Stimulated activated CD4-positive, alpha-beta T cell treated with anti-CD3 and anti-CD28 coated beads, Interleukin-4, amount 100 ng/mL, for 1 hour (primary cell): Measurements from ENCODE around the gene GDF3.
"Not testable (repeated sequence)": the region's sequence is repeated elsewhere in the genome, so short reads cannot be mapped to it uniquely, and the experiment has no call there.

Source experiments
- DNase-seq: peaks from one replicate; pipeline ENCODE4 v3.0.0-alpha.2; 2020

GDF3 gene

DNA sequence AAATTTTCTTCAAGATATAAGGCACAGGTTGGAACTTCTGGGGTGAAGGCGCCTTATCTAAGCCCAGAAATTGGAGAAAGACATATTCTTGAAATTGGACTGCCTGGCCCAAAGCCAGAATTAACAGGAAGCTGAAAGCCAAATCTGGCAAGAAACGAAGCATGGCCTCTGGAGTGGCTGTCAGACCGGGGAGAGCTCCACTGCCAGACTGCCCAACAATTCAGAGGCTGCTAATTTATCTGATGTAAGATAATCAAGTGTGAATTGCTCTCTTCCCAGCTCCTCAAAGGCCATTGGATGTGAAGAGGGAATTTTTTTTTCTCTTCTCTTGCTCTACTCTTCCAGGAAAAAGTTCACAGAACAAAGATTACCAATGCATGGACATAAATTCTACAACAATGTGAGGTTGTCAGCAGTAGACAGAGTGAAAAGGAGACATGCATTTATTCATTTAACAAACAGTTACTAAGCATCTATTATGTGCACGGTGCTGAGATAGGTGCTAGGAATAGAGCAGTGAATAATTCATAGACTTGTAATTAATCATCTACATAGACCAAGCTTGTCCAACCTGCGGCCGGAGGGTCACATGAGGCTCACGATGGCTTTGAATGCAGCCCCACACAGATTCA lies at the start of gene GDF3:
Gene GDF3 (minus strand): TSS at position 210 of the 632 bp plus-strand sequence. CDS start 47 bp downstream, at position 163.
- no peak for DNase-seq

DNA sequence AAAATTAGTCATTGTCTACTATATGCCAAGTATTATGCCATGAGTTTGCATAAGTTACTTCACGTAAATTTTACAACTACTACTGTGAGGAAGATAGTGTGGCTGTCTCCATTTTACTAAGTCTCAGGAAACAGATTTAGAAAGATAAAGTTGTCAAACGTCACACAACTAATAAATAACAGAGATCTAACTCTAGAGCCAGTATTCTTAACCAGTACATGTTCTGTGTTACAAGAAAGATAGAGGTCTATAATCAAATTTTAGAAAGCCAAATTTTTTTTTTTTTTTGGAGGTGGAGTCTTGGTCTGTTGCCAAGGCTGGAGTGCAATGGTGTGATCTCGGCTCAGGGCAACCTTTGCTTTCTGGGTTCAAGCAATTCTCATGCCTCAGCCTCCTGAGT lies 37.4 kb upstream of the GDF3 start:
- DNase-seq: no peak

DNA sequence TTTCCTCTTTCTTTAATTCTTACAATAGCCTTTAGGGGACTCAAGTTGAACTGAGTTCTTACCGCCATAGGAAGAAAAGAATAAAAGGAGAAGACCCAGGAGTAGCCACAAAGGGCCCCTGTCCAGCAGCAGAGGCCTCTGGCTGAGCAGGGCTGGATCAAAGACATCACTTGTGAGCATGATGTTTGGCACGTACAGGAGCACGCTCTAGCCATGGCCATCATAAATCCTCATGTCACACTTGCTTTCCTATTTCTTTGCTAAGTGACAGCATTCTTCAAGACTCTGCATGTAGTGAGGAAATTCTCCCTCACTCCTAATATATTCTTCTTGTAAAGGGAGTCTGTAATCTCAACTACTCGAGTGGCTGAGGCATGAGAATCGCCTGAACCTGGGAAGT lies 35.9 kb upstream of the GDF3 start:
- no peak for DNase-seq

DNA sequence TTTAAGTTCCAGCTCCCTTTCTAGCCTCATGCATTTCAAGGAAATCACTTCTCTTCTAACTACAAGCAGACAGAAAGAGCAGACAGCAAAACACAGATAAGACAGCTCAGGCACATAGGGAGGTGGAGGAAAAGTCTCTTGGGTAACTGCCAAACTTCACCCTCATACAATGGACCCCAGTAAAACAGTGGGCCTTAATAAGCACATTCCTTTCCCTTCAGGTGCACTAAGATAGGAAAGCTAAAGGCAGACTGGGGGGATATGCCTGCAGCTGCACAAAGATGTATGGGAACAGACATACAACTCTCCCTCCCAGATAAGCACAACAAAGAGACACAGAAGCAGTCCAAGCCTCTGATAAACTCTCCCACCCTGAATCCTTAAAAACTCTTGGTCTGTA lies 35.4 kb upstream of the GDF3 start:
- DNase-seq: not testable (repeated sequence)

DNA sequence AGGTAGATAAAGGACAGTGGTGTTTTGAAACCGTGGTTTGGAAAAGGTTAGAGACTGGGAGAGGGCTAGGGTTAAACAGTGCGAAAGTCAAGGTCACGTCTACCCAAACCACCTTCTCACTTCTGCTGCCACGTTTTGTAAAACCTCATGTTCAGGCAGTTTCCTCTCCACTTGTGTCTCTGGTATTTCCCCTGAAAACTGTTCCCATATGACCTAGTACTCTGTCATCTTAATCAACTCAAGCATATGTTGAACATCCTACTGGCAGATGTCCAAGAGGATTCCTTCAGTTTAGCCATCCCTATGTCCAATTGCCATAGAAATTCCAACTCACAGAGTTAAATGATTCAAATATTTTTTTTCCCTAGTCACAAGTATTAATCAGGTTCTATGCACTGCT lies 34.2 kb upstream of the GDF3 start:
- no peak for DNase-seq

DNA sequence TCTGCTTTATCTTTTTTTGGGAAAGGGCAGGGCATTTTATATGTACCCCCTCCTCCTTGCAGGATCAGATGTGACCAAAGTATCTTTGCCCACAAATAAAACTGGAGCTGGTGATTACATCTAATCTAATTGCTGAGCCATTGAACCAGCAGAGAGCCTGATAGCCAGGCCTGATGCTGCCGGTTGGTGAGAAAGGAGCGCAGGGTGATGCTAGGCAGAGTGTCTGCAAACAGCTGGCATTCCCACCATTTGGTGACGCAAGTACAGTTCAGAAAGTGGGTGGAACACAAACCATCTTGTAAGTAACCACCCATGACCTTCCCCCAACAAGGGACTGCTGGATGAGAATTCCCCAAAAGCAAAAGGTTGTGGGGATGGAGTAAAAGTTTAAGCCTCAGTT lies 28.4 kb upstream of the GDF3 start:
- no peak for DNase-seq

DNA sequence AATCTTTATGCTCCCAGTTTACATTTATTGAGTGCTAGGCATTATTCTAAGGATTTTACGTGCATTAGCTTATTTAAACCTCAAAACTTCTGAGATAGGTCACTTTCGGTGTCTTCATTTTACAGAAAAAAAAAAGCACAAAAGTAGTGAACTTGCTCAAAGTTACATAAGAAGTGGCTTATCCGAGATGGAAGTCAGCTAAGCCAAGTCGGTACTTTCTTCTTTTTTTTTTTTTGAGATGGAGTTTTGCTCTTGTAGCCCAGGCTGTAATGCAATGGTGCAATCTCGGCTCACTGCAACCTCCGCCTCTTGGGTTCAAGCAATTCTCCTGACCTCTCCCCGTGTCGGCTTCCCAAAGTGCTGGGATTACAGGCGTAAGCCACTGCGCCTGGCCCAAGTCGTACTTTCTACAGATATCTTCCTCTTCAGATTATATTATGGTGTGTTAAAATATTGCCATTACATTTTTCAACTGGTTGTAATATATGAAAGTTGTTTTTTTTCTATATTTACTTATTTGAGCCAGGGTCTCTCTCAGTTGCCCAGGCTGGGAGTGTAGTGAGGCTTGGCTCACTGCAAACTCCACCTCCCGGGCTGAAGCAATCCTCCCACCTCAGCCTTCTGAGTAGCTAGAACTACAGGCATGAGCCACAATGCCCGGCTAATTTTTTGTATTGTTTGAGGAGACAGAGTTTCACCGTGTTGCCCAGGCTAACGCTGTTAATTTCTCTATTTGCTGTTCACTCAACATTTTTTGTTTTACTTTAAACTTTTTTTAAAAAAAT lies 24.6 kb upstream of the GDF3 start:
- DNase-seq: no peak

DNA sequence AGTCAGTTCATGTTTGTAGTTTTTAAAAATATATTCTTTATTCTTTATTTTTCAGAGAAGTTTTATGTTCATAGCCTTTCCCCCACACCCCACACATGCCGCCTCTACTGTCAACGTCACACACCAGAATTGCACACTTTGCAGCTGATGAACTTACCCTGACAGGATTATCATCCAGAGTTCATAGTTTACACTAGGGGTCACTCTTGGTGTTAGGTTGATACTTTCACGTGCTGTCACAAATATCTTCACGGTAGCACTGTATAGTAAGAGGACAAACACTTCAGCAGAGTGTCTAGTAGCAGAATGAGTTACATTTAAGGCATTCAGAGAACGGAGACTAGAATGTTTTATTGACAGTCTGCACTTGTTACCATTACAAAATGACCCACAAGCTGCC lies 20.8 kb upstream of the GDF3 start:
- no peak for DNase-seq

DNA sequence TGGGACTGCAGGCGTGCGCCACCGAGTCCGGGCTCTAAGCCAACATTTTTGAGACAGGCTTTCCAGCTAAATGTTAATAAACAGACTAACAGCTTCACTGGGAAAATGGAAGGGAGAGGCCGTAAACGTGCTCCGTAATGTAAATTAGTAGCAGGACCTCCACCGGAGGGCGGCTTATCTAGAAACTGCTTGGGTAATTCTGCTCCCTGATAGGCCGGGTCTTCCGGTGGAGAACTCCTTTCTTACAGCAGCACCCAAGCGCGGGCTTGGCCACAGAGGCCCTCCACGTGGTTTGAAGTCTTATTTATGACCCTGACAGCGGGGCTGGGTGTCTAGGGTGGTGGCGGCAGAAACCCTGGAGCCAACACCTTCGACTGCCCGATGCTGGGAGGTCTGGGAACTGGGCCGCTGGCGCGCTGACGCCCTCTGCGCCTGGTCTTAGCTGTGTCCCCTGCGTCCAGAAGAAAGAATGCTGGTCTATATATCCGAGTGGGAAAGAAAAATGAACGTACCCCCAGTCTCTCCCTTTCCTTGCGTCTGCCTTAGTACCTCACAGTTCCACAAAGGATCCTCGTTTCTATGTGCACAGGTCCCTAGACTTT lies 17.4 kb upstream of the GDF3 start:
- no peak for DNase-seq

DNA sequence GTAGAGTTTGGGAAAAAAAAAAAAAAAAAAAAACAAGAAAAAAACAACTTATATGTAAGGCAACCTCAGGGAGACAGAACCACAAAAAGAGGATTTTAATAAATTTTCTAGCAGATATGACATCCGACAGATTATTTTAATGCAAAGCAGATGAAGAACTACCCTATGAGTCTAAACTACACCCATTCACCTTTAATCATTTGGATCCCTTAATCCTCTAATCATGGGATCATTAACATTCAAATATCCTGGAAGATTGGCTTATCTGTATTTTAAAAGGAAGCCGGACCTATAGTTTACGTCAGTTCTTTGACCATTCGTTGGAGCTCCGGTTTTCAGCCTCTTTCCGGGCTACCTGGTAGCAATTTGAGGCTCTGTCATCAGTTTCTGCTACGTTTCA lies 15.6 kb upstream of the GDF3 start, which contains the start of gene DPPA3:
Gene DPPA3 (plus strand): TSS at position 301 of the 400 bp plus-strand sequence. CDS start 138 bp downstream, outside the sequence.
- no peak for DNase-seq

DNA sequence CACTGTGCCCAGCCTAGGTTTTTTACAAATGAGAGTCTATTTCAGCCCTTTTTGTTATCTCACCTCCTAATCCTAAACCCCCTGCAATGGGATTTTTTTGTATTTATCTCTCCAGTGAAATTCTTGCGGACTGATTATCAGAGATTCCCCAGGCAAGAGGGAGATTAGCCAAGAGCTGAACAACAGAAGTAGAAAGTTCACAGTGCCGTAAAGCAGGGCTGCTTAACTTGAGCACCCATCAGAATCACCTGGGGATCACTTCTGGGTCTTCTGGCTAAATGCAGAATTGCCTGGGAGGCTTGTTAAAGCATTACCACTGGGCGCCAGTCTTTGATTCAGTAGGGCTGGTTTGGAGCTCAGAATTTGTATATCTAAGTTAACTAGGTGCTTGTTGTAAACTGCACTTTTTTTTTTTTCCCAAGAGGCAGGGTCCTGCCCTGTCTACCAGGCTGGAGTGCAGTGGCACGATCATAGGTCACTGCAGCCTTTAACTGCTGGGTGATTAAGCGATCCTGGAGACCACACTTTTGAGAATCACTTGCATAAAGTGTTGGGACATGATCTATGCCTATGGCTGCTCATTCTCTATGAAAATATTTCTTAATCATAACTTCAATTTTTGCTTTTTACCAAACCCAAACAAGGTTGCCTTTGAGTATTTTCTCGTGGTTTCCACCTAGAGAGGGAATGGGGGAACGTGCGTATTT lies 14.5 kb upstream of the GDF3 start:
- DNase-seq: no peak

DNA sequence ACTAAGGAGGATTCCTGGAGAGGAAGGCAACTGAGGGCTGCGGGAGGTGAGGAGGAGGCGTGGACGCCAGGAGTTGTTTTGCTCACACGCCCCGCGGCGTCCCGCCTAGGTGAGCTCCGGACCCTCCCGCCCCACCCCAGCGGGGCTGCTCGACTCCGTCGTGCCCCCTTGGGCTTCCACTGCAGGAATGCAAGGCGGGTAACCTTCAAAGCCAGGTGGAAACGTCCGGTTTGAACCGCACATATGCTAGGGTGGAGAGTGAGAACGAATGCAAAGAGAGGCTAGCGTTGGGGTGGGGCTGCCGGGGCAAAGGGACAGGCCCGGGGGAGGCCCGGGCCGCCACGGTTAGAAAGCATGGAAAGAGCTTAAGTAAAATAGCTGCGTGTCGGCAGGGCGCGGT lies 10.3 kb upstream of the GDF3 start:
- no peak for DNase-seq

DNA sequence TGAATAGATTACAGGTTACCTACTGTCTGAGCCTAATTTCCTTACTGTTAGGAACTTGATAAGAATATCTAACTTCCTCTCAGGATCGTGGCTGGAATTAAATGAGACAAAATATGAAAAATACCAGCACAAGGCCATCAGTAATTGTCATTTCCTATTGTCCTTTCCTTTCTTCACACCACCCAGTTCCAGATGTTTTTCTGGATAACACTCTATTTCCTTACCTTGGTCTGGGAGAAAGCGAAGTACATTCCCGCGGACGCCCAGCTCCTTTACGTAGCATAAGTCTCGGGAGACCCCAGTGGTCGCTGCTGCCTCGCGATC lies 376 bp downstream of the GDF3 start:
- no peak for DNase-seq

DNA sequence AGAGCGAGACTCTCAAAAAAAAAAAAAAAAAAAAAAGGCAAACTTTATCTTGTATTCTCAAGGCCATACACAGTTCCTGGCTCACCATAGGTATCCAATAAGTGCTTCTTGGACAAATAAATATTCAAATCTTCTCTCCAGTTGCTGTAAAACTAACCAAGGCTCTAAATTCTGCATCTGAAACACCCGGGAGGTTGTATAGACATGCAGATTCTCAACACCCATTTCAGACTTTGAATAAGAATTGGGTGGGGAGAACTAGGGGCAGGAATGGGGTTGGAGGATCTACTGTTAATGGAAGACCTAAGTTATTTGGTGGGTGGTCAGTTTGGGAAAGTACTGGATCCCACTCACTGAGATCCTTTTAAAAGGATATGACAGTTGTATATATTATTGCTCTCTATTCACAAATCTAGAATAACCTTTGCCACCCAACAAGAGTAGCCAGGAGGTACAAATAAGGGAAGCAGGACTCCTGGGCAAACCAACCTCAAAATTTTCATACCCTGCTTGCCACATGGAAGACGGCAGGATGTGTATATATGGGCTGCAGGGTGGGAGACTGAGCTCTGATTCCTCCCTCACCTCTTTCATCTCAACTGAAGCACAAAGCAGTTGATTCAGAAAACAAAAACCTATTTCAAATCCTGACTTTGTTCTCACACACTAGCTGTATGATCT lies 879 bp downstream of the GDF3 start:
- no peak for DNase-seq

DNA sequence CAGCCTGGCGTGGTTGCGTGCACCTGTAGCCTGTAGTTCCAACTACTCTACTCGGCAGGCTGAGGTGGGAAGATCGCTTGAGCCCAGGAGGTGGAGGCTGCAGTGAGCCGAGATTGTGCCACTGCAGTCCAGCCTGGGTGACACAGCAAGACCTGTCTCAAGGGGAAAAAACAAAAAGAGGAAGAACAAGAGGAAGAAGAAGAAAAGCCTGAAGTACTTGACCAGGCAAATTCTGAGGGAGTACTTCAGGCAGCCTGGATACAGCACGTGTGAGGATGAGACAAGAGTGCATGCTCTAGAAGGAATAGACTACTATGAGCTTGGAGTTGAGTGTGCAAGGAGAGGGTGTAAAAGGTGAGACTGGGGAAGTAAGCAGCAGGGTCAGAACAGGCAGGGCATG lies 1.8 kb downstream of the GDF3 start:
- DNase-seq: no peak

DNA sequence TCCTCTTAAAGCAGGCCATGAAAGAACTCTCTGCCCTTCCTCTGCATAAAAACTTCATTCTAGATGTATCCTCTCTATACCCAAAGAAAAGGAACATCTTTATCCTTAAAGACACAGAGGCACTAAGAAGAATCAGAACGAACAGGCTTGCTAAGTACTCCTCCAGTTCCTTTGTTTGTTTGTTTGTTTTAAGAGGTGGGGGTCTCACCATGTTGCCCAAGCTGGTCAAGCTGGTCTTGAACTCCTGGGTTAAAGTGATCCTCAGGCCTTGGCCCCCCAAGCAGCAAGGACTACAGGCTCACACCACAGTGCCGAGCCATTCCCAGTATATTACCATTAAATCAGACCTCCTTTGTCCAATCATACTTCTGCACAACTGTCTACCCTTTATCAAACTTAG lies 14.0 kb downstream of the GDF3 start:
- DNase-seq: no peak

DNA sequence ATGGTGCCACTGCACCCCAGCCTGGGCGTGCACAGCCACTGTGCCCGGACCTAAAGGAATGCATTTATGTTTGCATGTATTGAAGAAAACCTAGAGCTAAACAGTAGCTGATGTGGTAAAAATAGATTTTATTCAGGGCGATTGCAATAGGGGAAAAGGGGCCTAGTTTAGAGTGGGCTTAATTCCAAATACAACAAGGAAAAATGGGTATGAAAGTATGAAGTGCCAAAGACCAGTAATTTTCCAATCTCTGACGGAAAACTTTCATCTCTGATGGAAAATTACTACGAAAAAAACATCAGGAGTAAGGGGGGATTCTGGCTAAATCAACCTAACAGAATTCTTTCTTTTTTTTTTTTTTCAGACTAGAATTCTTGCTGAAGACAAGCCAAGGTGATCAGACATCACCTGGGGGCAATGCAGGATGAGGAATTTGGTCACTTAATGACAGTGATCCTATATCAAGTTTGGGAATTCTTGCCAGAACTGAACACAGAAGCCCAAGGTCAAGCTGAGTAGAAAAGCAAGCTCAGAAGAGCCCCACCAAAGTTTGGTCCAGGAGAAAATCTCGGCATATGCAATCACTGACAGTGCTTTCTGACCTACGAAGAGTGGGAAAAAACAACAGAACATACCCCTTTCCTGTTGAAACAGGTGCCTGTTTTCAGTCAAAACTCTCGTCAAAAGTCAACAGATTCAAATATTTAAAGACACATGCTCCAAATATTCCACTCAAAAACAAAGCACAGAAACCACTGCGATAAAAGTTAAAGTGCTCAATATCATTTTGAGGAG lies 16.1 kb downstream of the GDF3 start:
- DNase-seq: no peak

DNA sequence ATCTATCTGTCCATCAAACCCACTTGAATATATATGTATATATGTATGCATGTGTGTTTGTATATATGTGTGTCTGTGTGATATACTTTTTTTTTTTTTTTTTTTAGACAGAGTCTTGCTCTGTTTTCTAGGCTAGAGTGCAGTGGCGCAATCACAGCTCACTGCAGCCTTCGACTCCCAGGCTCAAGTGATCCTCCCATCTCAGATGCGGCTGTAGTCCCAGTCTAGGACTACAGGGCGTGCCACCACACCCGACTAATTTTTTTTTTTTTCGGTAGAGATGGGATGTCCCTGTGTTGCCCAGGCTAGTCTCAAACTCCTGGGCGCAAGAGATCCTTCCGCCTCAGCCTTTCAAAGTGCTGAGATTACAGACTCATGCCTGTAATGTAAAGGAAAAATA lies 16.8 kb downstream of the GDF3 start:
- DNase-seq: no peak

DNA sequence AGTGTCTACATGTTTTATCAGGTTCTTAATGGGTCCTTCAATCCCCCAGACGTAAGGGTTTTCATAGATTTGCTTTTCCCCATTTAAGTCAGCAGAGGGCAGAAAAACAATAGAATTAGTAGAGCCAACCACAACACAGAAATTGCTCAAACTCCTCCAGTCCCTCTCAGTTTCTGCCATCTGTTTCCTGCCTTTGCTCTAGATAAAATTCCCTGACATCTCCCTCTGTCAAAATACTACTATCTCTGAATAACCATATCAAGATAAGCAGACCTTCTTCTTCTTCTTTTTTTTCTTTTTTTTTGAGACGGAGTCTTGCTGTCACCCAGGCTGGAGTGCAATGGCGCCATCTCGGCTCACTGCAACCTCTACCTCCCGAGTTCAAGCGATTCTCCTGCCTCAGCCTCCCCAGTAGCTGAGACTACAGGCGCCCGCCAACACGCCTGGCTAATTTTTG lies 18.1 kb downstream of the GDF3 start:
- not testable (repeated sequence) for DNase-seq

DNA sequence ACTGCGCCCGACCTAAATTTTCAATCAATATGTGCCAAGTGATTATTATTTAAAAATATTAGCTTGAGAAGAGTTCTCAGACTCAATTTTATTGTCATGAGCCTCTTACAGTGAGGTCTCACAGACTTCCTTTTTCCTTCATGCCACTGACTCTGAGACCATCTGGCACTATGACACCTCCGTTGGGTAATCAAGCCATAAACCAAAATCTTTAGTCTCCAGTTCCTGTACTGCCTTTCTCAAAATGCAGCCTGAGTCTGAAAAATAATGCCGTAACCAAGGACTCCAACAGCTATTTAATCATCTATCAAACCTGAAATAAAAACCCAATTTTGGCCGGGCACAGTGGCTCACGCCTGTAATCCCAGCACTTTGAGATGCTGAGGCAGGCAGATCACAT lies 20.1 kb downstream of the GDF3 start:
- not testable (repeated sequence) for DNase-seq

DNA sequence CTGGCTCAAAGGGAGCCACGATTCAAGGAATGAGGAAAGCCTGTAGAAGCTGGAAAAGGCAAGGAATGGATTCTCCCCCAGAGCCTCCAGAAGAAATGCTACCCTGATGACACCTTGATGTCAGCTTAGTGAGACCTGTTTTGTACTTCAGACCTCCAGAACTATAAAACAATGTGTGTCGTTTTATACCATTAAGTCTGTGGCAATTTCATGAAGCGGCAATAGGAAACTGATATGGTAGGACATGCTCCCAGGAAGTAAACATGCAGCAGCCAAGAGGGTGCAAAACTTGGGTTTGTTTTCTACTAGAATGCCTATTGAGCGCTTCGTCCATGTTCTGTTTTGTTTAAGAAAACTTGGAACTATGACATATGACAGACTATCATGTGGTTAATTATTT lies 27.4 kb downstream of the GDF3 start:
- no peak for DNase-seq

DNA sequence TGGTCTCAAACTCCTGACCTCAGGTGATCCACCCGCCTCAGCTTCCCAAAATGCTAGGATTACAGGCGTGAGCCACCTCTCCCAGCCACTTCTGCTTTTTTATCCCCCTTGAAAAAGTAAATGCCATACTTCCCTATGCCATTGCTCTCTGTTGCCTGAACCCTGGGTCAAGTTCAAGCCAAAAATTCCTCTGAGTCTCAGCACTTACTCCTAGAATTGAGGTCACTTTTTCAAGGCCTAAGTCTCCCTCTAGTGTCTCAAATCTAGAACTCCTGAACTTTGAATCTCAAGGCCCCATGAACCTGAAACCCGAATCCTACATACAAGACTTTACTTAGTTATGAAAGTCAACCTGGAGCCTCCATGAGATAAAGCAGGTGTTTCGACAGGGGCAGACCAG lies 28.4 kb downstream of the GDF3 start:
- DNase-seq: no peak
